OCI-LY1 (cell line): Measurements from ENCODE around the gene TAGLN3.

ENCODE experiments used
- H2AFZ ChIP-seq: fragments of 200-600 bp; sonication (generic), shearing (Covaris generic); 2 replicates; pipeline ENCODE4 v1.6.0; 2014; ENCODE audit warnings: antibody characterized with exemption, mild to moderate bottlenecking, low read length
- H3F3A ChIP-seq: fragments of 200-600 bp; sonication (generic), shearing (Covaris generic); 2 replicates; pipeline ENCODE4 v1.6.0; 2014; ENCODE audit warnings: mild to moderate bottlenecking, antibody characterized with exemption, low read length, moderate library complexity; ENCODE audit not compliant: insufficient read depth
- H3K27ac ChIP-seq: fragments of 200-600 bp; sonication (generic); 2 replicates; pipeline ENCODE4 v1.5.1; 2014; ENCODE audit warnings: low read length, mixed run types, mild to moderate bottlenecking, low read depth; ENCODE audit not compliant: poor library complexity, severe bottlenecking
- H3K27me3 ChIP-seq: fragments of 200-600 bp; sonication (generic); 2 replicates; pipeline ENCODE4 v1.6.0; 2014; ENCODE audit warnings: antibody characterized with exemption, mild to moderate bottlenecking, low read length, moderate library complexity; ENCODE audit not compliant: insufficient read depth
- H3K36me3 ChIP-seq: fragments of 200-600 bp; sonication (generic); 2 replicates; pipeline ENCODE4 v1.6.1; 2014; ENCODE audit warnings: mild to moderate bottlenecking, antibody characterized with exemption, low read length, moderate library complexity, mixed read lengths; ENCODE audit not compliant: insufficient read depth
- H3K4me1 ChIP-seq: fragments of 200-600 bp; sonication (generic); 2 replicates; pipeline ENCODE4 v1.5.1; 2014; ENCODE audit warnings: mild to moderate bottlenecking, low read length, moderate library complexity; ENCODE audit not compliant: insufficient read depth, severe bottlenecking
- H3K4me2 ChIP-seq: fragments of 200-600 bp; sonication (generic), shearing (Covaris generic); 2 replicates; pipeline ENCODE4 v1.6.1; 2014; ENCODE audit warnings: low read length
- H3K4me3 ChIP-seq: fragments of 200-600 bp; sonication (generic); 2 replicates; pipeline ENCODE4 v1.5.1; 2014; ENCODE audit warnings: low read length, low read depth, mild to moderate bottlenecking, mixed read lengths; ENCODE audit not compliant: poor library complexity, severe bottlenecking
- H3K79me2 ChIP-seq: fragments of 200-600 bp; shearing (Covaris generic); 2 replicates; pipeline ENCODE4 v1.6.1; 2016; ENCODE audit warnings: mixed run types, low read length, mixed read lengths; ENCODE audit not compliant: insufficient read depth
- H3K9ac ChIP-seq: fragments of 200-600 bp; sonication (generic), shearing (Covaris generic); 2 replicates; pipeline ENCODE4 v1.6.1; 2014; ENCODE audit warnings: mild to moderate bottlenecking, low read length, mixed read lengths
- H3K9me2 ChIP-seq: fragments of 200-600 bp; sonication (generic), shearing (Covaris generic); 2 replicates; pipeline ENCODE4 v1.6.1; 2014; ENCODE audit warnings: low read depth, mild to moderate bottlenecking, low read length, mixed read lengths
- H3K9me3 ChIP-seq: fragments of 200-600 bp; shearing (Covaris generic); 2 replicates; pipeline ENCODE4 v1.6.1; 2014; ENCODE audit warnings: low read length, mixed read lengths
- H4K20me1 ChIP-seq: fragments of 200-600 bp; sonication (generic), shearing (Covaris generic); 2 replicates; pipeline ENCODE4 v1.6.0; 2016; ENCODE audit warnings: mild to moderate bottlenecking, low read length; ENCODE audit not compliant: insufficient read depth
- CTCF ChIP-seq: fragments of 200-600 bp; sonication (generic), shearing (Covaris generic); IDR thresholded peaks from 2 replicates; pipeline ENCODE4 v1.5.1; 2017; ENCODE audit warnings: mild to moderate bottlenecking, antibody characterized with exemption, low read length, moderate library complexity, mixed read lengths
- EZH2 ChIP-seq: fragments of 200-600 bp; sonication (generic), shearing (Covaris generic); IDR thresholded peaks from 2 replicates; pipeline ENCODE4 v1.8.0; 2017; ENCODE audit warnings: borderline replicate concordance, mixed run types, mild to moderate bottlenecking, antibody characterized with exemption, low read length, moderate library complexity, mixed read lengths

The TAGLN3 gene

GRCh38 chr3:111970376-111970775, 28.3 kb upstream of the TAGLN3 start:
- Histone ChIP-seq H3K9me2 (no peaks in the 10 kb centered on the region), H3K79me2 (no peaks in the 10 kb centered on the region), H3K4me3 (no peak overlapping the region), H3K36me3 (no peaks in the 10 kb centered on the region), H3F3A (no peaks in the 10 kb centered on the region), H3K4me2 (no peak overlapping the region), H2AFZ (no peak overlapping the region), H3K27me3 (no peaks in the 10 kb centered on the region), H3K9ac (no peak overlapping the region), H3K9me3 (no peaks in the 10 kb centered on the region), H3K27ac (no peak overlapping the region), H4K20me1 (no peaks in the 10 kb centered on the region), H3K4me1 (no peaks in the 10 kb centered on the region)
- no peak for TF ChIP-seq CTCF
- no peak for TF ChIP-seq EZH2

GRCh38 chr3:111971533-111972130, 27.1 kb upstream of the TAGLN3 start:
- Histone ChIP-seq H3F3A (no peaks in the 10 kb centered on the region), H3K4me3 (no peak overlapping the region), H3K27me3 (no peaks in the 10 kb centered on the region), H3K9me3 (no peaks in the 10 kb centered on the region), H3K9me2 (no peaks in the 10 kb centered on the region), H3K27ac (no peak overlapping the region), H4K20me1 (no peaks in the 10 kb centered on the region), H3K4me1 (no peaks in the 10 kb centered on the region), H3K36me3 (no peaks in the 10 kb centered on the region), H3K9ac (no peak overlapping the region), H3K79me2 (no peaks in the 10 kb centered on the region), H2AFZ (no peak overlapping the region), H3K4me2 (no peak overlapping the region)
- TF ChIP-seq CTCF: no peak
- no peak for TF ChIP-seq EZH2

- no peak overlapping the region for H3K4me3 ChIP-seq
- H3K36me3 ChIP-seq: no peaks in the 10 kb centered on the region
- no peaks in the 10 kb centered on the region for H3K4me1 ChIP-seq
- no peaks in the 10 kb centered on the region for H3K79me2 ChIP-seq
- no peak overlapping the region for H3K27ac ChIP-seq
- H3K4me2 ChIP-seq: no peak overlapping the region
- no peak overlapping the region for H2AFZ ChIP-seq
- no peaks in the 10 kb centered on the region for H3K9me3 ChIP-seq
- H3K9me2 ChIP-seq: no peaks in the 10 kb centered on the region
- no peak overlapping the region for H3K9ac ChIP-seq
- no peak for TF ChIP-seq CTCF
- TF ChIP-seq EZH2: no peak
- no peaks in the 10 kb centered on the region for H3K27me3 ChIP-seq
- H4K20me1 ChIP-seq: no peaks in the 10 kb centered on the region
- no peaks in the 10 kb centered on the region for H3F3A ChIP-seq
Measured at GRCh38 chr3:111972891-111973290, 25.8 kb upstream of the TAGLN3 start.
